ENCODE measurements around the gene ZNF407.

DNA sequence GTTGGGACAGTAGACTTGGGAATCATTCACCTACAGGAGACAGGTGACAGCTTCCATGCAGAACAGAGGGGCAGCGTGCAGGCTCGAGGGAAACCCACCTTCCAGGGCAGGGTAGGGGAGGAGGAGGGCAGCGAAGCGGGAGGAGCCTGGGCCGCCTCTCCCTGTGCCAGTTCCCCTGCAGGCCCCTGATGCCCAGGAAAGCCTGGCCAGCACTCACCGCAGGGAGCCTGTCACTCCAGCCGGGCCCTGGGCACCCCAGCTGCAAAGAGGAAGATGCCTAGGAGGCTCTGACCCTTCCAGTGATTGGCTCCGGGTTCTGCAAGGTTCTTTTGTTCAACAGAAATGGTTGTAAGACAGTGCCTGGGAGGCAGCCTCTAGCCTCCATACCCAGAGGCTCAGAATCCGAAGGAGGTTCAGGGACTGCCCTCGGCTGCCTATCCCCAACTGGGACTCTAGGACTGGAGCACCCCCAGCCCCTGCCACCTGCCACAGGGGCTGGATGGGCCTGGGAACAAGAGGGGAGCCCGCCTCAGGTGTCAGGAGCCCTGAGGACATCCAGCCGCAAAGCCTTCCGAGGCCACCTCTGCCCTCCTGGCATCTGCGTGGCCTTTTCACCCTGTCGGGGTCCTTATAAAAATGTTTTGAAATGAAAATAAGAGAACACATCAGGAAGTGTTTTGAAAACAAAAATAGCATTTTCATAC lies 508.0 kb downstream of the ZNF407 start:
- TF ChIP-seq, protein P1, sequence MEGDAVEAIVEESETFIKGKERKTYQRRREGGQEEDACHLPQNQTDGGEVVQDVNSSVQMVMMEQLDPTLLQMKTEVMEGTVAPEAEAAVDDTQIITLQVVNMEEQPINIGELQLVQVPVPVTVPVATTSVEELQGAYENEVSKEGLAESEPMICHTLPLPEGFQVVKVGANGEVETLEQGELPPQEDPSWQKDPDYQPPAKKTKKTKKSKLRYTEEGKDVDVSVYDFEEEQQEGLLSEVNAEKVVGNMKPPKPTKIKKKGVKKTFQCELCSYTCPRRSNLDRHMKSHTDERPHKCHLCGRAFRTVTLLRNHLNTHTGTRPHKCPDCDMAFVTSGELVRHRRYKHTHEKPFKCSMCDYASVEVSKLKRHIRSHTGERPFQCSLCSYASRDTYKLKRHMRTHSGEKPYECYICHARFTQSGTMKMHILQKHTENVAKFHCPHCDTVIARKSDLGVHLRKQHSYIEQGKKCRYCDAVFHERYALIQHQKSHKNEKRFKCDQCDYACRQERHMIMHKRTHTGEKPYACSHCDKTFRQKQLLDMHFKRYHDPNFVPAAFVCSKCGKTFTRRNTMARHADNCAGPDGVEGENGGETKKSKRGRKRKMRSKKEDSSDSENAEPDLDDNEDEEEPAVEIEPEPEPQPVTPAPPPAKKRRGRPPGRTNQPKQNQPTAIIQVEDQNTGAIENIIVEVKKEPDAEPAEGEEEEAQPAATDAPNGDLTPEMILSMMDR (IDR thresholded peaks at IDR 0.05; ENCODE audit: low read depth, low read length, poor library complexity, severe bottlenecking) = no peak
- TF ChIP-seq EZH2phosphoT487 (IDR thresholded peaks at IDR 0.05; ENCODE audit: borderline replicate concordance, low read length) = no peak
